NCI-H774 (cell line): ENCODE measurements around the gene CEBPG.

Source experiments
- DNase-seq: peaks from one replicate; lab custom pipeline; 2025; lab: John Stamatoyannopoulos, UW

CEBPG gene

DNA sequence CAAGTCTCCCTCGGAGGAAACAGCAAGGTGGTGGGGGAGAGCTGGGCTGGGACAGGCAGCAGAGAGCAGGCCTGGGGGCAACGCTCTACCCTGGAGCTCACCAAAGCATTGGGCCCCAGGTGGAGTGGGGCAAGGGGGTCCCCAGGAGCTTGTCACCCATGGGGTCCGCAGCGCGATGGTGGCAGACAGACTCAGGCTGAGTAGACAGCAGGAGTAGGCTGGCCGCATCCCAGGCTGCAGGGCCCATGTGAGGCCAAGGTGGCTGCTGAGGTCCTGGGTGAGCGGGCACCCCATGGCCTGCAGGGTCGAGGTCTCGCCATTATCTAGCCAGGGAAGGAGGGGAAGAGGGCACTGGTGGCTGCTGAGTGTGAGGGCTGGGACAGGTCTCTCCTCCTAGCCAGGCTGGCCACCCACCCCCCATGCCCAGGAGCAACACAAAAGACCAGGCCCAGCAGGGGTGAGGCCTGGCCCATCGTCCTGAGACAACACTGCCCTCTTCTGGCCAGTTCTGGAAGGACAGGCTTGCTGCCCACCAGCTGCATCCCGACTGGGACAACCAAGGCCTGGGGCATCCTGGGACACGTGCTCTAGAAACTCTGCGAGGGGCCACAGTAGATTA, 33.1 kb downstream of the CEBPG start:
- DNase-seq = no peak

DNA sequence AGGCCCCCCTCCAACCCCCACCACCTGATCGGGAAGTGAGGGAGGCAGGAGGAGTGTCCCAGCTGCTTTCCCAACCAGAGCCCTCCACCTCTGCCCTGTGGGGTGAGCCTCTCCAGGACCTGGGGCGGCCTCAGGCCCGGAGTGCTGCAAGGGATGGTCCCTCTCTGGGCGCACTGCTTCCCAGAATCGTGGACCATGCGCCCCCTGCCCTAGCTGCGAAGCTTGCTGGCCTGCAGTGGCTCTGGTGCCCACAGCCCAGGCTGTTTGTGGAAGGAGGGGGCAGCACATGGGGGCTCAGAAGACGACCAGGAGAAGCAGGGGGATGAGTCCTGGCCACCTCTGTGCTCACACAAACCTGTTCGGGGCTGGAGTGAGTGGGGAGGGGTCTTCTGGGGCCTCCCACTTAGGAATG, 33.6 kb downstream of the CEBPG start:
- DNase-seq = no peak

DNA sequence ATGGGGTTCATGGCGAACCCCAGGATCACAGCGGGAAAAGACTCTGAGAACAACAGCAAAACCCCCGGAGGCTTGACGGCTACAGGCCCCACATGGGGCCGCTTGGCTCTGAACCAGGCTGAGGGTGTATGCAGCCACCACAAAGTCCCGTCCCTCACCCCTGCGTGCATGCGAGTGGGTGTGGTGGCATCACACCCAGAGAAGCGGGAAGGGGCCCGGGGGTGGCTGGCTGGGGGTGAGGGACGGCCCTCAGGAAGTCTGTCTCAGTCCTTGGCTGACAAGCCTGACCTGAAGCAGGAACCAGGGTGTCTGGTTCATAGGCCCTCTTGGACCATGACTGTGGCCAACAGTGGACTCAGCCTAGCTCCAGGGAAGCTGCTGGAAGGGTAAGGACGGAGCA, 34.2 kb downstream of the CEBPG start:
- no peak for DNase-seq

DNA sequence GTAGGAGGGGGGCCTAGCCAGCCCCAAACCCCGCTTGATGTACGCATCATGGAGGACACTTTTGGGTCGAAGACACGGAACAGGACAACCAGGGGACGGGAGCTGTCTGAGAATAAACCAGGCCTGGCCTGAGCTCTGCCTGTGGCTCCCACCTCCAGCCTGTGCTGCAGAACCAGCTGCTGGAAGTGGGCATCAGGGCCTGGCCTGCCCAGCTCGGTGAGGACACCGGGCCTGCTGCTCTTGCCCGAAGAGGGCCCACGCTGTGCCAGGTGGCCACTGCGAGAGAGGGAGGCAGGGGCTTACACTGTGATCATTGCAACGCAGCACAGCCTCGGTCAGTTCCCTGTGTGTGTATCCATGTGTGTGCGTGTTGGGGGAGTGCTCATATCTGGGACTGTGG, 34.6 kb downstream of the CEBPG start:
- DNase-seq = no peak

GRCh38 chr19:33408538-33409434, 35.3 kb downstream of the CEBPG start:
- no peak for DNase-seq

DNA sequence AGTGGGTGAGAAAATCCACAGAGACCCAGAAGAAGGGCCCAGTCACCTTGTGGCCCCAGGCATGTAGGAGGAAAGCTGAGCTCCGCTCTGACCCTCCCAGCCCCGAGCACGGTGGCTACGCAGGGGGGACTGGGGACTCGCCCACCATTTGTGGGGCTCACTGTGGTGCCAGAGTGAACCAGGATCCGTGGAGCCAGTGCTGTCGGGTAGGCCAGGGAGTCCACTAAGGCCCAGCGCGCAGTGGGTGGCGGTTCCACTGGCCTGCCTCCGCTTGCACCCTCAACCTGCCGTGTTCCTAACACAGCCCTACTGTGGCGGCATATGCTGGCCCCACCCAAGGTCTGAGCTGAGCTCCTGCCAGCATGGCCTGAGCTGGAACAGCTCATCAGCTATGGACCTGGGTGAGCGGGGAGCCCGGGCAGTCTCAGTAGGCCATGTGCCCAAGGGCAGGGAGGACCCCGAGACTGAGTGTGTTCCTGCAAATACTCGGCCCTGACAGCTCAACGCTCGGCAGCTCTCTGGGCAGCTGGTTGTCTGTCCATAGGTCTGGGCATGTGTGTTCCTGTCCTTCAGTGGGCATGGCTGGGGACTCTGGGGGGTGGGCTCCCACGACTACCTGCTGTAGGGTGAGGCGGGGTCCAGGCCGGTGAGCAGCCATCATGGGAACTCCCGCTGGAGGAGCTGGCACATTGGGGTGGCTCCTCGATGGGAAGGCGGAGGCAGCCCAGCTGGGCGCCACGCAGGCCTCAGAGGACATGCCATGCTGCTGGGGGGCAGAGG, 36.6 kb downstream of the CEBPG start:
- no peak for DNase-seq

GRCh38 chr19:33410915-33411401, 37.4 kb downstream of the CEBPG start:
- no peak for DNase-seq

DNA sequence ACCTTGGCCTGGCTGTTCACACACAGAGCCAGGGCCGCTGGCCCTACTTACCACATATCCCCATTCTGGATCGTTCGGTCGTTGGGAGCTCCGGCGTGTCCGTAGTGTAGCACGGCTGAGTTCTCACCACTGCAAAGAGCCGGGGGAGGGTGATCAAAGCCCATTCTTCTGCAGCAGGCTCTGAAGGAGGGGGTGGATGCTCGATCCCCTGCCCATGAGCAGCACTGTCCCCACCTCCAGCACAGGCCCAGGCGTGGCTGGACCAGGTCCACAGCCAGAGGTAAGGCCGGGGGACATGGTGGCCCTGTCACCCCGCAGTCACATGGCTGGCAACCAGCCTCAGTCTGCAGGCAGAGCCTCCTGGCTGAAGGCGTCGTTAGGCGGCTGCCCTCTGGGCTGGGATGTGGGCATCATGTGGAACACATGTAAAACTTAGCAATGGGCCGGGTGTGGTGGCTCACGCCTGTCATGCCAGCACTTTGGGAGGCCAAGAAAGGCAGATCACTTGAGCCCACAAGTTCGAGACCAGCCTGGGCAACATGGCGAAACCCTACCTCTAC, 38.2 kb downstream of the CEBPG start:
- no peak for DNase-seq

DNA sequence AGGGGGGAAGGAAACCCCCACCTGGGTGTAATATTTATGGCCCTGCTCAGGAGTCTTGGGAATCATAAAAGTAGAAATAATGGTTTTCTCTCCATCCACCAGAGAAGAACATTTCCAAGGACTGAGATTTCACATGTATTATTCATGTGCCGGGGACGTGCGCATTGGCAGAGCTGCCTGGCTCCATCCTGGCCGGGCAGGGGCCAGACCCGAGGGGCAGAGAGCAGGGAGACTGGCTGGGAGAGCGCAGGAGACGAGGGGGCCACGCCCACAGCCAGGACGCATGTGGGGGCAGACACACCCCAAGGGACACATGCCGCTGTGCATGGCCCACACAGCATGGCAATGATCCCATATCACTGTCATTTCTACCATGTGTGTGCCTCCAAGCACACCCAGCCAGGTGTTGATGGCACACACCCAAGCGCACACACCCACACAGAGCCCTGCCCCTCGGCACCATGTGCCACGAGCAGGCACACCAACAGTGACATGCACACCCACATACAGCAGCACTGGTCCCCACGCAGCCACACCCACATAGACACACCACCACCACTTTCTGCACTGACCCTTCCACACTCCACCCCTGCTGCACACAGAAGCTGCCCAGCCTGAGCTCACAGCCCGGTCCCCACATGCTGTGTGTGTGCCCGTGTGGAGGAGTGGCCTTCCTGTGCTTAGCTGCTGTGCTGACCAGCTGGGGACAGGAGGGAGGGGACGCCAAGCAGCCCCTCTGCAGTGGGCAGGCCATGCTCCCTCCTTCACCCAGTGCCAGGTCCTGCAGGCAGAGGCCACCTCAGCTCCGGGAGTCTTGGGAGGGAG, 39.3 kb downstream of the CEBPG start:
- DNase-seq = no peak

DNA sequence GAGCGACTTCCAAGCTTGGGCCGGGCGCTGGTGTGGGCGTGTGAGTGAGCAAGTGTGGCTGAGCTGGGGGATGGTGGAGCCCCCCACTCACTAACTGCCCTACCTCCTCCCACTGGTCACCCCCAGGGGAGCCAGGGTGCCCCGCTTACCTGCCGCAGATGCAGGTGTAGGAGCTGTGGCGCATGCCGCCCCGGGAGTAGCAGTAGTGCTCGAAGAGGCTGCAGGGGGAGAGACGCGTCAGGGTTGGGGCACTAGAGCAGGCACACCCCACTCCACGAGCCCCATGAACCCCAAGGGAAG, 39.9 kb downstream of the CEBPG start:
- DNase-seq = no peak

GRCh38 chr19:33413868-33414666, 40.6 kb downstream of the CEBPG start:
- DNase-seq = no peak

DNA sequence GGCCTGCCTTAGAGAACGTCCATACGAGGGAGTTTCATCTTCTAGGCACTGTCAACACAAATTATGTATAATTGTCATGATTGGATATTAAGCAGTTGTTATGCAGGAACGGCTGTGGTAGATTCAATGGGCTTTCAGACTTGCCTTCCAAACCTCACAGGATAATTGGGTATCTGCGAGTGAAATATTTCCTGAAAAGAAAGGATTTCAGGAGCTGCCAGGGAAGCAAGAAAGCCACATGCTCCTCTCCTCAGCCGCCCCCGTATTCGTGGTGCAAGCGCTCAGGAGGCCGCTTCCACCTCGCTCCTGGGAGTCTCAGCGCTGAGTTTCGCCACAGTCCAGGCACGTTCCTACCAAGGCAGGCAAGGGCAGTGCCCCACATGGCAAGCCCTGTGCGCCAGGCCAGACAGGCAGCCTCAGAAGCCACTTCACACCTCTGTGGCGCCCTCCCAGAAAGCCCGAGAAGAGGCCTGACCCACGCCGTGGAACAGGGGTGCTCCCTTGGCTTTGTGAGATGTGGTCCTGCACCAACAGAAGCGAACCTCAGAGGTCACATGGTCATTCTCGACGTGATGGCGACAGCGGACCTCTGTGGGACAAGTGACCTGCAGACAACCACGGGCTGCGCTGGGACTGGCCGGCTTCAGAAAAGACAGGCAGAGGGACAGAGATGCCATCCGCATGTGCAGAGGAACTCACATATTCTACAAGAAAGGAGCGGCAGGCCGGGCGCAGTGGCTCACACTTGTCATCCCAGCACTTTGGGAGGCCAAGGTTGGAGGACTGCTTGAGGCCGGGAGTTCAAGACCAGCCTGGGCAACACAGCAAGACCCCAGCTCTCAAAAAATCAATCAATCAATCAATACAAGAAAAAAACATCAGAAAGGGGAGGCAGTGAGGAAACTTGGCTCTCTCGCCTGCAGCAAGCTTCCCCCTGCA, 41.4 kb downstream of the CEBPG start:
- no peak for DNase-seq

DNA sequence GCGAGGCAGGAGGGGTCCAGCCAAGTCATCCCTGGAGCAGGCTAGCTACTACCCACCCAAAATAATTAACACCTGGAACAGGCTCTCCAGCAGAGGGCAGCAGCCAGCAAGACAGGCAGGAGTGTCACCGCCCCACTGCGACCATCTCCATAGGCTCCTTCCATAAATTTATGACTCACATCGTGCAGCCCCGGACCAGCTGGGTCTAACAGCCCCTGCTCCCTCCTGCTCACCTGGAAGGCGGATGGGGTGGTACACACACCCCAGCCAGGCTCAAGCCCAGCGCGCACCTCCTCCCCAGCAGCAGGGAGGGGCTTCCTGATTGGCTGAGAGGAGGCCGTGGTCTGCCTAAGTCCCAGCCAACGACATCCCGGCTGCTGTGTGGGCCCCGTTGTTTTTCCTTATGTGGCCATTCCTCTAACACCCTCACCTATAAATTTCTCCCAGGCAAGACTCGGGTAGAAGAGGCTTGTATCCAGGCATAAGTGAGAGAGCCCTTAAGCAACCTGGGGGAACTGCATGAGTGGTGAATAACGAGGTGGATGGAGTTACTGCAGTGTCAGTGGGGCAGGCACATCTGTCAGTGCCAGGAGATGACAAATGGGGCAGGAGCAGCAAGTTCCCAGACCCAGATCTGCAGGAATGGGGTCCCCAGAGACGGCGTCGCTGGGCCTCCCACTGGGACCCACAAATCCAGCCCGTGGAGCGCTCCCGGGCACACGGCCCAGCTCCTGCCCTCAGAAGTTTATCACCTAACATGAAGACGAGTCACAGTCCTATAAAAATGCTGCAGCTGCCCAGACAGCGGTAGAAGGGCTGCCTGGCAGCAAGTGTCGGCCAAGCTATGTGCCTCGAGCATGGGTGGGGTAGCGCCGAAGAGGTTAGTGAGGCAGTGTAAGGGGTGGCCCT, 43.1 kb downstream of the CEBPG start:
- peak; percentile 29 for DNase-seq

GRCh38 chr19:33417751-33418150, 44.2 kb downstream of the CEBPG start:
- DNase-seq = no peak

DNA sequence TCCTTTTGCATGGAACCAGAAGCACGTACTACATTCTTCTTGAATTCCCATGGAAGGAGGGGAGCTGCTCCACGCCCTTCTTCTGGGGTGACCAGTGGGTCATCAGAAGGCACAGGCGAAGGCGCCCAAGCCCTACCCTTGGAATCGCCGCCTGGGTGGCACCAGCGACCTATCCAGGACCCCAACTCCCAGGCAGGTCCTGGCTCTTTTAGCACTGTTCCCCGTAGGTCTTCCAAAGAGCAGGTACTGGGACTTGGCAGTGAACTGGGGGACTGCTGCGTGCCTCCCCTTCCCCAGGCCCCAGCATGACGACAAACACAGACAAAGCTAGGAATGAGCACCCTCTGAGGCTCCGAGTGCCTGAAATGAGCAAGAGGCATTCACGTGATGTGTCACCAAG, 45.0 kb downstream of the CEBPG start:
- DNase-seq = no peak

GRCh38 chr19:33418871-33419787, 45.6 kb downstream of the CEBPG start:
- DNase-seq = no peak

GRCh38 chr19:33419788-33420130, 46.2 kb downstream of the CEBPG start:
- DNase-seq = no peak

DNA sequence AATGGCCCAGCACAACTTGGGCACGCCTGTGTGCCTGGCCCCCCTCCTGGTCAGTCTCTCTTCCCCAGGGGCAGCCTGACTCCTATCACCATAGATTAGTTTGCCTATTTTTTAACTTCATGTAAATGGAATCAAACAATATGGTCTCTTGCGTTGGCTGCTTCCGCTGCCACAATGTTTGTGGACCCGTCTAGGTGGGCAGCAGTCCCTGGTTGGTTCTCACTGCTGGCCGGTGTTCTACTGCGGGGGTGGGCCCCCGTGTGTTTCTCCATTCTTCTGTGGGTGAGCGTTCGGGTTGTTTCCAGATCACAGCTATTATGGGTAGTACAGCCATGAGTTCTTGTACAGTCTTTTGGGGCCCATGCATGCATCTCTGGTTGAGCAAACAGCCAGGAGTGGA, 47.3 kb downstream of the CEBPG start:
- no peak for DNase-seq
